SK-N-SH treated with all-trans-retinoic acid at 6 μM for 48 hours (cell line): ENCODE results near the gene MTERF1.

ENCODE experiments used
- ATAC-seq: fragments of 200-7000 bp; cut with Tn5 transposase; 3 replicates; pipeline ENCODE4 v1.9.1; 2020; ENCODE audit warnings: mild to moderate bottlenecking, moderate library complexity
- BACH2 ChIP-seq: fragments of 250-450 bp; sonication (Bioruptor Pico); IDR thresholded peaks from 2 replicates; pipeline ENCODE4 v1.9.0; 2021; ENCODE audit warnings: mild to moderate bottlenecking, borderline replicate concordance
- CSDC2 ChIP-seq: fragments of 250-450 bp; sonication (Bioruptor Pico); IDR thresholded peaks from 2 replicates; pipeline ENCODE4 v1.5.0; 2020; ENCODE audit warnings: mild to moderate bottlenecking, moderate library complexity
- CSRNP3 ChIP-seq: fragments of 250-450 bp; sonication (Bioruptor Pico); IDR thresholded peaks from 2 replicates; pipeline ENCODE4 v1.5.1; 2021; ENCODE audit warnings: mild to moderate bottlenecking, moderate library complexity
- ESRRG ChIP-seq: fragments of 250-450 bp; sonication (Bioruptor Pico); IDR thresholded peaks from 2 replicates; pipeline ENCODE4 v1.6.1; 2021; ENCODE audit warnings: mild to moderate bottlenecking
- GLIS3 ChIP-seq: fragments of 250-450 bp; sonication (Bioruptor Pico); IDR thresholded peaks from 2 replicates; pipeline ENCODE4 v1.5.0; 2020; ENCODE audit warnings: mild to moderate bottlenecking, moderate library complexity
- OSR1 ChIP-seq: fragments of 250-450 bp; sonication (Bioruptor Pico); IDR thresholded peaks from 2 replicates; pipeline ENCODE4 v1.8.0; 2022; ENCODE audit warnings: moderate library complexity, mild to moderate bottlenecking, inconsistent platforms
- PATZ1 ChIP-seq: fragments of 250-450 bp; sonication (Bioruptor Pico); IDR thresholded peaks from 2 replicates; pipeline ENCODE4 v1.8.0; 2020; ENCODE audit warnings: mild to moderate bottlenecking, moderate library complexity, borderline replicate concordance
- PPARA ChIP-seq: fragments of 250-450 bp; sonication (Bioruptor Pico); IDR thresholded peaks from 2 replicates; pipeline ENCODE4 v1.5.0; 2020; ENCODE audit warnings: mild to moderate bottlenecking, borderline replicate concordance
- SNAI2 ChIP-seq: fragments of 250-450 bp; sonication (Bioruptor Pico); IDR thresholded peaks from 2 replicates; pipeline ENCODE4 v1.5.0; 2020; ENCODE audit warnings: mild to moderate bottlenecking, moderate library complexity
- TCF4 ChIP-seq: fragments of 250-450 bp; sonication (Bioruptor Pico); IDR thresholded peaks from 2 replicates; pipeline ENCODE4 v1.8.0; 2021; ENCODE audit warnings: mild to moderate bottlenecking, moderate library complexity, borderline replicate concordance
- TOX ChIP-seq: fragments of 250-450 bp; sonication (Bioruptor Pico); IDR thresholded peaks from 2 replicates; pipeline ENCODE4 v1.8.0; 2021; ENCODE audit warnings: mild to moderate bottlenecking, moderate library complexity, borderline replicate concordance
- ZC3H10 ChIP-seq: fragments of 250-450 bp; sonication (Bioruptor Pico); IDR thresholded peaks from 2 replicates; pipeline ENCODE4 v1.5.1; 2021; ENCODE audit warnings: mild to moderate bottlenecking, moderate library complexity
- ZFP3 ChIP-seq: fragments of 250-450 bp; sonication (Bioruptor Pico); IDR thresholded peaks from 2 replicates; pipeline ENCODE4 v1.5.0; 2020; ENCODE audit warnings: mild to moderate bottlenecking, moderate library complexity
- ZFP30 ChIP-seq: fragments of 450-650 bp; formaldehyde crosslinking; IDR thresholded peaks from 2 replicates; pipeline ENCODE4 v1.5.0; 2022; ENCODE audit warnings: mild to moderate bottlenecking, moderate library complexity
- ZNF565 ChIP-seq: fragments of 450-650 bp; formaldehyde crosslinking; conservative IDR thresholded peaks from 2 replicates; pipeline ENCODE4 v1.5.0; 2020; ENCODE audit warnings: low read depth, mild to moderate bottlenecking, moderate library complexity
- ZNF70 ChIP-seq: fragments of 450-650 bp; formaldehyde crosslinking; IDR thresholded peaks from 2 replicates; pipeline ENCODE4 v1.5.0; 2020; ENCODE audit warnings: mild to moderate bottlenecking, moderate library complexity
- ZNF8 ChIP-seq: fragments of 450-650 bp; formaldehyde crosslinking; IDR thresholded peaks from 2 replicates; pipeline ENCODE4 v1.5.0; 2020; ENCODE audit warnings: mild to moderate bottlenecking, moderate library complexity
- TF ChIP-seq, protein P1 (sequence below): fragments of 250-450 bp; sonication (Bioruptor Pico); IDR thresholded peaks from 2 replicates; pipeline ENCODE4 v1.8.0; 2021; ENCODE audit warnings: low read depth, mild to moderate bottlenecking, moderate library complexity, borderline replicate concordance
- TF ChIP-seq, protein P2 (sequence below): fragments of 250-450 bp; sonication (Bioruptor Pico); IDR thresholded peaks from 2 replicates; pipeline ENCODE4 v1.5.1; 2020; ENCODE audit warnings: low read depth, mild to moderate bottlenecking, moderate library complexity

Gene MTERF1

GRCh38 chr7:91827169-91827568, 53.3 kb downstream of the MTERF1 start (continued):
- no peak for TF ChIP-seq BACH2 (CRISPR knock-in tag)

- ATAC-seq, result no peak
- TF ChIP-seq, protein P1, sequence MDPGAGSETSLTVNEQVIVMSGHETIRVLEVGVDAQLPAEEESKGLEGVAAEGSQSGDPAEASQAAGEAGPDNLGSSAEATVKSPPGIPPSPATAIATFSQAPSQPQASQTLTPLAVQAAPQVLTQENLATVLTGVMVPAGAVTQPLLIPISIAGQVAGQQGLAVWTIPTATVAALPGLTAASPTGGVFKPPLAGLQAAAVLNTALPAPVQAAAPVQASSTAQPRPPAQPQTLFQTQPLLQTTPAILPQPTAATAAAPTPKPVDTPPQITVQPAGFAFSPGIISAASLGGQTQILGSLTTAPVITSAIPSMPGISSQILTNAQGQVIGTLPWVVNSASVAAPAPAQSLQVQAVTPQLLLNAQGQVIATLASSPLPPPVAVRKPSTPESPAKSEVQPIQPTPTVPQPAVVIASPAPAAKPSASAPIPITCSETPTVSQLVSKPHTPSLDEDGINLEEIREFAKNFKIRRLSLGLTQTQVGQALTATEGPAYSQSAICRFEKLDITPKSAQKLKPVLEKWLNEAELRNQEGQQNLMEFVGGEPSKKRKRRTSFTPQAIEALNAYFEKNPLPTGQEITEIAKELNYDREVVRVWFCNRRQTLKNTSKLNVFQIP, result no peak
- TF ChIP-seq CSDC2 (no peak), OSR1 (CRISPR knock-in tag) (no peak), GLIS3 (CRISPR knock-in tag) (no peak), ZNF8 (no peak), ESRRG (CRISPR knock-in tag) (no peak), CSRNP3 (CRISPR knock-in tag) (no peak), ZFP30 (CRISPR knock-in tag) (no peak), PATZ1 (CRISPR knock-in tag) (no peak), TOX (CRISPR knock-in tag) (no peak), TCF4 (CRISPR knock-in tag) (no peak), SNAI2 (CRISPR knock-in tag) (no peak), PPARA (CRISPR knock-in tag) (no peak), ZFP3 (CRISPR knock-in tag) (no peak), ZNF565 (no peak), ZNF70 (CRISPR knock-in tag) (no peak)
- TF ChIP-seq, protein P2, sequence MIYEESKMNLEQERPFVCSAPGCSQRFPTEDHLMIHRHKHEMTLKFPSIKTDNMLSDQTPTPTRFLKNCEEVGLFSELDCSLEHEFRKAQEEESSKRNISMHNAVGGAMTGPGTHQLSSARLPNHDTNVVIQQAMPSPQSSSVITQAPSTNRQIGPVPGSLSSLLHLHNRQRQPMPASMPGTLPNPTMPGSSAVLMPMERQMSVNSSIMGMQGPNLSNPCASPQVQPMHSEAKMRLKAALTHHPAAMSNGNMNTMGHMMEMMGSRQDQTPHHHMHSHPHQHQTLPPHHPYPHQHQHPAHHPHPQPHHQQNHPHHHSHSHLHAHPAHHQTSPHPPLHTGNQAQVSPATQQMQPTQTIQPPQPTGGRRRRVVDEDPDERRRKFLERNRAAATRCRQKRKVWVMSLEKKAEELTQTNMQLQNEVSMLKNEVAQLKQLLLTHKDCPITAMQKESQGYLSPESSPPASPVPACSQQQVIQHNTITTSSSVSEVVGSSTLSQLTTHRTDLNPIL (CRISPR knock-in tag), result no peak
Observed at GRCh38 chr7:91826377-91826776, 54.1 kb downstream of the MTERF1 start.

DNA sequence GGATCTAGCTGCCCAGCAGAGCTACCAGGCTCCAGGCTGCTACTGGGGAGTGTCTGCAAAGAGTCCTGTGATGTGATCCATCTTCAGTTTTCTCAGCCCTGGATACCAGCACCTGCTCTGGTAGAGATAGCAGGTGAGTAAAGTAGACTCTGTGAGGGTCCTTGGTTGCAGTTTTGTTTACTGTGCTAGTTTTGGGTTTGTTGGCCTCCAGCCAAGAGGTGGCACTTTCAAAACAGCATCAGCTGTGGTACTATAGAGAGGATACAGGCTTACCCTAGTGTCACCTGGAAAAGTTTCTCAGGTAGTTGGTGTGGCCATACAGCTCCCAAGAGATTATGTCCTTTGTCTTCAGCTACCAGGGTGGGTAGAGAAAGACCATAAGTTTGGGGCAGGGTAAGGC, 56.3 kb downstream of the MTERF1 start:
- ATAC-seq, result no peak
- TF ChIP-seq ZC3H10 (CRISPR knock-in tag), result no peak
- TF ChIP-seq ESRRG (CRISPR knock-in tag), result no peak
- TF ChIP-seq BACH2 (CRISPR knock-in tag), result no peak
